NAMALWA (cell line): Measurements from ENCODE around the gene EFNA5.
A peak's percentile ranks its signal among the peaks of the same experiment; 100 is the strongest.

Source experiments
- DNase-seq: peaks from one replicate; pipeline ENCODE4 v3.0.0-alpha.2; 2015; ENCODE audit warnings: low spot score

Gene EFNA5

GRCh38 chr5:107639990-107640389 is 30.7 kb downstream of the EFNA5 start:
- DNase-seq, result no peak

- no peak for DNase-seq
These were observed 34.2 kb downstream of the EFNA5 start for GRCh38 chr5:107636555-107636954.

GRCh38 chr5:107636068-107636467 is 34.7 kb downstream of the EFNA5 start:
- no peak for DNase-seq

GRCh38 chr5:107634981-107635848 is 35.5 kb downstream of the EFNA5 start:
- DNase-seq, result no peak

GRCh38 chr5:107633171-107633901 is 37.4 kb downstream of the EFNA5 start:
- no peak for DNase-seq

- DNase-seq, result peak; percentile 49
These were observed 38.9 kb downstream of the EFNA5 start for GRCh38 chr5:107631805-107632362.

- no peak for DNase-seq
These were observed 40.6 kb downstream of the EFNA5 start for GRCh38 chr5:107630184-107630583.

- DNase-seq, result no peak
These were observed 46.5 kb downstream of the EFNA5 start for GRCh38 chr5:107624235-107624634.

- DNase-seq, result no peak
These were observed 49.6 kb downstream of the EFNA5 start for GRCh38 chr5:107621089-107621488.

GRCh38 chr5:107619781-107620180 is 51.0 kb downstream of the EFNA5 start:
- DNase-seq, result no peak

- no peak for DNase-seq
These were observed 52.5 kb downstream of the EFNA5 start for GRCh38 chr5:107618242-107618641.

- DNase-seq, result no peak
These were observed 53.7 kb downstream of the EFNA5 start for GRCh38 chr5:107617052-107617451.

- DNase-seq, result no peak
These were observed 54.5 kb downstream of the EFNA5 start for GRCh38 chr5:107616213-107616612.

- DNase-seq, result no peak
These were observed 55.4 kb downstream of the EFNA5 start for GRCh38 chr5:107615299-107615817.

- DNase-seq, result no peak
These were observed 58.2 kb downstream of the EFNA5 start for GRCh38 chr5:107612541-107612940.

- DNase-seq, result no peak
These were observed 59.9 kb downstream of the EFNA5 start for GRCh38 chr5:107610798-107611197.

- DNase-seq, result peak; percentile 56
These were observed 62.9 kb downstream of the EFNA5 start for GRCh38 chr5:107607671-107608345.

- DNase-seq, result no peak
These were observed 63.5 kb downstream of the EFNA5 start for GRCh38 chr5:107607196-107607595.

- no peak for DNase-seq
These were observed 65.1 kb downstream of the EFNA5 start for GRCh38 chr5:107605596-107606125.

GRCh38 chr5:107604990-107605389 is 65.7 kb downstream of the EFNA5 start:
- DNase-seq, result peak; percentile 48

- no peak for DNase-seq
These were observed 66.4 kb downstream of the EFNA5 start for GRCh38 chr5:107604146-107604910.
